Fibroblast of skin of scalp (primary cell): ENCODE results near the gene AP2B1.

Experiments
- DNase-seq: peaks from one replicate; pipeline ENCODE4 v3.0.0-alpha.2; 2013

The AP2B1 gene

GRCh38 chr17:35731917-35732805 is 145.0 kb downstream of the AP2B1 start:
- DNase-seq = no peak

GRCh38 chr17:35732806-35733136 is 145.6 kb downstream of the AP2B1 start:
- no peak for DNase-seq

GRCh38 chr17:35733366-35733765 is 146.2 kb downstream of the AP2B1 start:
- no peak for DNase-seq

GRCh38 chr17:35734396-35734795 is 147.3 kb downstream of the AP2B1 start:
- DNase-seq = no peak

GRCh38 chr17:35735036-35735805 is 148.1 kb downstream of the AP2B1 start:
- no peak for DNase-seq

- DNase-seq = no peak
These were observed 149.1 kb downstream of the AP2B1 start for GRCh38 chr17:35736236-35736635.

GRCh38 chr17:35738519-35739133 is 151.5 kb downstream of the AP2B1 start:
- DNase-seq = no peak

- no peak for DNase-seq
These were observed 153.1 kb downstream of the AP2B1 start for GRCh38 chr17:35740216-35740615.

GRCh38 chr17:35740997-35741931 is 154.1 kb downstream of the AP2B1 start:
- DNase-seq = no peak

GRCh38 chr17:35742496-35742895 is 155.4 kb downstream of the AP2B1 start:
- DNase-seq = no peak

GRCh38 chr17:35742896-35743477 is 155.9 kb downstream of the AP2B1 start:
- no peak for DNase-seq

GRCh38 chr17:35743626-35744328 is 156.7 kb downstream of the AP2B1 start:
- peak; percentile 43 for DNase-seq

- no peak for DNase-seq
These were observed 157.7 kb downstream of the AP2B1 start for GRCh38 chr17:35744830-35745229.

GRCh38 chr17:35745246-35745645 is 158.1 kb downstream of the AP2B1 start:
- DNase-seq = no peak

GRCh38 chr17:35745749-35746320 is 158.7 kb downstream of the AP2B1 start:
- no peak for DNase-seq

- peak; percentile 74 for DNase-seq
These were observed 160.5 kb downstream of the AP2B1 start for GRCh38 chr17:35747540-35748017.

- no peak for DNase-seq
These were observed 161.3 kb downstream of the AP2B1 start for GRCh38 chr17:35748341-35748841.

- no peak for DNase-seq
These were observed 161.9 kb downstream of the AP2B1 start for GRCh38 chr17:35748979-35749378.

GRCh38 chr17:35749560-35750412 is 162.7 kb downstream of the AP2B1 start:
- peak; percentile 37 for DNase-seq
